Activated naive CD8-positive, alpha-beta T cell (primary cell): ENCODE results near the gene PAK2.

Source experiments
- H3K27ac Mint-ChIP-seq: one replicate; pipeline ENCODE4 v1.8.0; 2021; ENCODE audit warnings: mixed read lengths
- H3K27me3 Mint-ChIP-seq: one replicate; pipeline ENCODE4 v1.8.0; 2021; ENCODE audit warnings: mixed read lengths
- H3K36me3 Mint-ChIP-seq: one replicate; pipeline ENCODE4 v1.8.0; 2021; ENCODE audit warnings: mixed read lengths
- H3K4me1 Mint-ChIP-seq: one replicate; pipeline ENCODE4 v1.8.0; 2021; ENCODE audit warnings: low read depth, mixed read lengths
- H3K4me3 Mint-ChIP-seq: one replicate; pipeline ENCODE4 v1.8.0; 2021; ENCODE audit warnings: mild to moderate bottlenecking, mixed read lengths
- H3K9me3 Mint-ChIP-seq: one replicate; pipeline ENCODE4 v1.8.0; 2021; ENCODE audit warnings: low read depth, mixed read lengths

PAK2 gene

GRCh38 chr3:196739671-196740480 lies at the start of gene PAK2:
PAK2 (plus strand) TSS chr3:196739857; CDS start chr3:196782647, 42,790 bp downstream.
- H3K27me3 Mint-ChIP-seq: no peaks in the 10 kb centered on the region
- H3K9me3 Mint-ChIP-seq: no peaks in the 10 kb centered on the region
- peaks cover 28% of the 10 kb centered on the region for H3K4me1 Mint-ChIP-seq
- peak within 1 kb of the TSS; percentile 100 for H3K27ac Mint-ChIP-seq
- peak within 1 kb of the TSS; percentile 100 for H3K4me3 Mint-ChIP-seq
- peaks cover 4% of the 10 kb centered on the region for H3K36me3 Mint-ChIP-seq

GRCh38 chr3:196689941-196690660 lies 49.6 kb upstream of the PAK2 start:
- Mint-ChIP-seq H3K27ac (no peak overlapping the region), H3K36me3 (no peaks in the 10 kb centered on the region), H3K4me3 (no peak overlapping the region), H3K4me1 (peaks cover 6% of the 10 kb centered on the region), H3K9me3 (no peaks in the 10 kb centered on the region), H3K27me3 (no peaks in the 10 kb centered on the region)

GRCh38 chr3:196691386-196691785 lies 48.3 kb upstream of the PAK2 start:
- no peak overlapping the region for H3K27ac Mint-ChIP-seq
- peaks cover 8% of the 10 kb centered on the region for H3K4me1 Mint-ChIP-seq
- H3K9me3 Mint-ChIP-seq: no peaks in the 10 kb centered on the region
- H3K36me3 Mint-ChIP-seq: no peaks in the 10 kb centered on the region
- no peak overlapping the region for H3K4me3 Mint-ChIP-seq
- H3K27me3 Mint-ChIP-seq: no peaks in the 10 kb centered on the region

- peak overlapping the region; percentile 58 for H3K27ac Mint-ChIP-seq
- no peaks in the 10 kb centered on the region for H3K9me3 Mint-ChIP-seq
- peaks cover 8% of the 10 kb centered on the region for H3K4me1 Mint-ChIP-seq
- no peaks in the 10 kb centered on the region for H3K36me3 Mint-ChIP-seq
- no peak overlapping the region for H3K4me3 Mint-ChIP-seq
- H3K27me3 Mint-ChIP-seq: no peaks in the 10 kb centered on the region
Measured at GRCh38 chr3:196694202-196694638, 45.4 kb upstream of the PAK2 start.

GRCh38 chr3:196694941-196695848 lies 44.5 kb upstream of the PAK2 start:
- Mint-ChIP-seq H3K27ac (peak overlapping the region; percentile 84), H3K9me3 (no peaks in the 10 kb centered on the region), H3K27me3 (no peaks in the 10 kb centered on the region)

GRCh38 chr3:196695849-196696226 lies 43.8 kb upstream of the PAK2 start:
- Mint-ChIP-seq H3K27ac (peak overlapping the region; percentile 84), H3K4me3 (peak overlapping the region; percentile 23), H3K4me1 (peaks cover 8% of the 10 kb centered on the region), H3K27me3 (no peaks in the 10 kb centered on the region), H3K9me3 (no peaks in the 10 kb centered on the region), H3K36me3 (no peaks in the 10 kb centered on the region)

More at GRCh38 chr3:196694941-196695848, 44.5 kb upstream of the PAK2 start:
- H3K4me3 Mint-ChIP-seq: peak overlapping the region; percentile 23
- H3K36me3 Mint-ChIP-seq: no peaks in the 10 kb centered on the region
- H3K4me1 Mint-ChIP-seq: peaks cover 8% of the 10 kb centered on the region

- no peaks in the 10 kb centered on the region for H3K9me3 Mint-ChIP-seq
- no peaks in the 10 kb centered on the region for H3K36me3 Mint-ChIP-seq
- no peak overlapping the region for H3K27ac Mint-ChIP-seq
- peaks cover 8% of the 10 kb centered on the region for H3K4me1 Mint-ChIP-seq
- no peak overlapping the region for H3K4me3 Mint-ChIP-seq
- H3K27me3 Mint-ChIP-seq: no peaks in the 10 kb centered on the region
Measured at GRCh38 chr3:196697270-196697669, 42.4 kb upstream of the PAK2 start.

GRCh38 chr3:196699749-196700148 lies 39.9 kb upstream of the PAK2 start:
- Mint-ChIP-seq H3K27ac (no peak overlapping the region), H3K27me3 (no peaks in the 10 kb centered on the region), H3K4me3 (no peak overlapping the region), H3K36me3 (no peaks in the 10 kb centered on the region), H3K9me3 (no peaks in the 10 kb centered on the region), H3K4me1 (peaks cover 6% of the 10 kb centered on the region)

GRCh38 chr3:196700801-196701200 lies 38.9 kb upstream of the PAK2 start:
- peaks cover 3% of the 10 kb centered on the region for H3K4me1 Mint-ChIP-seq
- H3K27me3 Mint-ChIP-seq: no peaks in the 10 kb centered on the region
- no peak overlapping the region for H3K4me3 Mint-ChIP-seq
- H3K36me3 Mint-ChIP-seq: no peaks in the 10 kb centered on the region
- H3K27ac Mint-ChIP-seq: no peak overlapping the region
- no peaks in the 10 kb centered on the region for H3K9me3 Mint-ChIP-seq

GRCh38 chr3:196706327-196706726 lies 33.3 kb upstream of the PAK2 start:
- Mint-ChIP-seq H3K36me3 (peaks cover 4% of the 10 kb centered on the region), H3K4me3 (no peak overlapping the region), H3K4me1 (peaks cover 8% of the 10 kb centered on the region), H3K9me3 (no peaks in the 10 kb centered on the region), H3K27ac (no peak overlapping the region), H3K27me3 (no peaks in the 10 kb centered on the region)

GRCh38 chr3:196706731-196707130 lies 32.9 kb upstream of the PAK2 start:
- Mint-ChIP-seq H3K4me1 (peaks cover 12% of the 10 kb centered on the region), H3K27me3 (no peaks in the 10 kb centered on the region), H3K9me3 (no peaks in the 10 kb centered on the region), H3K27ac (no peak overlapping the region), H3K4me3 (no peak overlapping the region), H3K36me3 (peaks cover 4% of the 10 kb centered on the region)

- Mint-ChIP-seq H3K4me1 (peaks cover 13% of the 10 kb centered on the region), H3K4me3 (no peak overlapping the region), H3K36me3 (peaks cover 4% of the 10 kb centered on the region), H3K27ac (no peak overlapping the region), H3K9me3 (no peaks in the 10 kb centered on the region), H3K27me3 (no peaks in the 10 kb centered on the region)
Measured at GRCh38 chr3:196707566-196707965, 32.1 kb upstream of the PAK2 start.

- Mint-ChIP-seq H3K9me3 (no peaks in the 10 kb centered on the region), H3K27me3 (no peaks in the 10 kb centered on the region), H3K4me1 (peaks cover 18% of the 10 kb centered on the region), H3K27ac (no peak overlapping the region), H3K4me3 (no peak overlapping the region), H3K36me3 (peaks cover 4% of the 10 kb centered on the region)
Measured at GRCh38 chr3:196708467-196708866, 31.2 kb upstream of the PAK2 start.

- Mint-ChIP-seq H3K27me3 (no peaks in the 10 kb centered on the region), H3K4me3 (peak within 1 kb of the TSS; percentile 95), H3K36me3 (peaks cover 4% of the 10 kb centered on the region), H3K4me1 (peaks cover 28% of the 10 kb centered on the region), H3K27ac (peak within 1 kb of the TSS; percentile 97), H3K9me3 (no peaks in the 10 kb centered on the region)
Measured at GRCh38 chr3:196711838-196712513, 27.7 kb upstream of the PAK2 start, which contains the start of the genes CEP19 and PIGX. CEP19 (minus strand) TSS chr3:196712250; CDS start chr3:196708657, 3,593 bp downstream. PIGX (plus strand) TSS chr3:196712377.
